ENCODE measurements around the gene CLCN6. TPM values are rescaled to one million over a fixed set of nuclear protein-coding genes. Genes with fewer than 3 reads are reported as not detected.

CLCN6 gene
- polyA plus RNA-seq, 1 donor (not counting 4 experiments of a cell fraction or from before 2014, with no cell fraction given): 7.4 TPM

GRCh38 chr1:11782127-11782708 lies 23.8 kb upstream of the CLCN6 start:
- FAIRE-seq: no peak
- no peaks in the 10 kb centered on the region for H3K79me2 ChIP-seq (ENCODE audit: control insufficient read depth, insufficient read depth, low read length)
- no peak overlapping the region for H3K4me3 ChIP-seq (ENCODE audit: control insufficient read depth in 2 of 3, extremely low read depth in 1 of 3, insufficient read depth in 2 of 3, low read depth in 1 of 3, low read length in 3 of 3)
- no peaks in the 10 kb centered on the region for H3K9me3 ChIP-seq (ENCODE audit: control insufficient read depth, low read depth, low read length)
- no peak overlapping the region for H2AFZ ChIP-seq (ENCODE audit: control insufficient read depth, low read length)
- H3K36me3 ChIP-seq (ENCODE audit: control insufficient read depth in 2 of 2, extremely low read depth in 1 of 2, insufficient read depth in 2 of 2, low read length in 2 of 2): no peaks in the 10 kb centered on the region
- H3K4me2 ChIP-seq (ENCODE audit: control insufficient read depth, extremely low read depth, insufficient read depth, low read depth, low read length): no peak overlapping the region
- no peak overlapping the region for H3K27ac ChIP-seq (ENCODE audit: control insufficient read depth, insufficient read depth, low read length)
- no peaks in the 10 kb centered on the region for H3K27me3 ChIP-seq (ENCODE audit: control insufficient read depth, extremely low read depth, insufficient read depth, low read length)
- H4K20me1 ChIP-seq (ENCODE audit: control insufficient read depth, extremely low read depth, insufficient read depth, low read length): no peaks in the 10 kb centered on the region
- dilution Hi-C loops (cut with MboI; ENCODE audit: extremely low pct_ligation_motif_present, low sequenced_read_pairs): no loop called here
- H3K9me1 ChIP-seq (ENCODE audit: control insufficient read depth, extremely low read depth, insufficient read depth, low read length): no peaks in the 10 kb centered on the region
- peaks cover 4% of the 10 kb centered on the region for H3K4me1 ChIP-seq (ENCODE audit: control insufficient read depth, extremely low read depth, insufficient read depth, low read length)
- H3K9ac ChIP-seq (ENCODE audit: control insufficient read depth, extremely low read depth, insufficient read depth, low read length): no peak overlapping the region
- no peak for DNase-seq (ENCODE audit: low read depth, low spot score)
- TF ChIP-seq EZH2 (IDR thresholded peaks at IDR 0.05; ENCODE audit: low read length) (no peak), CTCF (optimal IDR thresholded peaks at IDR 0.05 in 1 of 3, IDR thresholded peaks at IDR 0.05 in 1 of 3, conservative IDR thresholded peaks at IDR 0.05 in 1 of 3; ENCODE audit: extremely low read depth in 1 of 3, insufficient read depth in 2 of 3, low read length in 3 of 3) (no peak)

- Histone ChIP-seq H4K20me1 (ENCODE audit: control insufficient read depth, extremely low read depth, insufficient read depth, low read length) (no peaks in the 10 kb centered on the region), H3K27ac (ENCODE audit: control insufficient read depth, insufficient read depth, low read length) (no peak overlapping the region), H3K9ac (ENCODE audit: control insufficient read depth, extremely low read depth, insufficient read depth, low read length) (no peak overlapping the region), H3K4me1 (ENCODE audit: control insufficient read depth, extremely low read depth, insufficient read depth, low read length) (peaks cover 13% of the 10 kb centered on the region), H3K9me1 (ENCODE audit: control insufficient read depth, extremely low read depth, insufficient read depth, low read length) (no peaks in the 10 kb centered on the region), H3K79me2 (ENCODE audit: control insufficient read depth, insufficient read depth, low read length) (no peaks in the 10 kb centered on the region), H2AFZ (ENCODE audit: control insufficient read depth, low read length) (no peak overlapping the region), H3K9me3 (ENCODE audit: control insufficient read depth, low read depth, low read length) (no peaks in the 10 kb centered on the region), H3K4me2 (ENCODE audit: control insufficient read depth, extremely low read depth, insufficient read depth, low read depth, low read length) (no peak overlapping the region), H3K36me3 (ENCODE audit: control insufficient read depth in 2 of 2, extremely low read depth in 1 of 2, insufficient read depth in 2 of 2, low read length in 2 of 2) (no peaks in the 10 kb centered on the region), H3K4me3 (ENCODE audit: control insufficient read depth in 2 of 3, extremely low read depth in 1 of 3, insufficient read depth in 2 of 3, low read depth in 1 of 3, low read length in 3 of 3) (no peak overlapping the region), H3K27me3 (ENCODE audit: control insufficient read depth, extremely low read depth, insufficient read depth, low read length) (no peaks in the 10 kb centered on the region)
- no peak for TF ChIP-seq CTCF (optimal IDR thresholded peaks at IDR 0.05 in 1 of 3, IDR thresholded peaks at IDR 0.05 in 1 of 3, conservative IDR thresholded peaks at IDR 0.05 in 1 of 3; ENCODE audit: extremely low read depth in 1 of 3, insufficient read depth in 2 of 3, low read length in 3 of 3)
- no peak for TF ChIP-seq EZH2 (IDR thresholded peaks at IDR 0.05; ENCODE audit: low read length)
- dilution Hi-C loops (cut with MboI; ENCODE audit: extremely low pct_ligation_motif_present, low sequenced_read_pairs): no loop called here
- FAIRE-seq: no peak
- DNase-seq (ENCODE audit: low read depth, low spot score): no peak
These were observed 22.4 kb upstream of the CLCN6 start for GRCh38 chr1:11783556-11783955.

All from keratinocyte (primary cell).